ENCODE data around the gene AHRR. TPM values are rescaled to one million over a fixed set of nuclear protein-coding genes. Genes with fewer than 3 reads are reported as not detected.

Gene AHRR
- total RNA-seq, 2 donors from 2014 or later: 0.26 to 0.33 TPM

GRCh38 chr5:477871-478270 lies 156.4 kb downstream of the AHRR start:
- DNase-seq (no peak), ATAC-seq (no peak)
- no peak overlapping the region for H3K27ac ChIP-seq
- WGBS, 2 donors: 50 to 67% methylated on average over 4 to 13 of the region's 13 CpGs
- H3K27me3 ChIP-seq: peaks cover 0 to 38% of the 10 kb centered on the region in 2 donors
- intact Hi-C loops (cut with DNase I): loop anchor here (10.0 kb wide), 1 partner anchor 127 kb away; no protein-coding TSS in a partner anchor
- H3K9me3 ChIP-seq: no peaks in the 10 kb centered on the region
- H3K4me1 ChIP-seq: peaks cover 18% of the 10 kb centered on the region
- no peaks in the 10 kb centered on the region for H3K36me3 ChIP-seq (replicated peaks in 1 of 2; ENCODE audit: insufficient read depth in 1 of 2, low read depth in 2 of 2)
- TF ChIP-seq CTCF (IDR thresholded peaks at IDR 0.05) (no peak), POLR2A (IDR thresholded peaks at IDR 0.05) (no peak)
- H3K4me3 ChIP-seq: no peak overlapping the region

GRCh38 chr5:478369-478981 lies 157.0 kb downstream of the AHRR start:
- H3K27me3 ChIP-seq: peaks cover 0 to 38% of the 10 kb centered on the region in 2 donors
- ATAC-seq (no peak), DNase-seq (no peak)

GRCh38 chr5:478982-479535 lies 157.5 kb downstream of the AHRR start:
- Histone ChIP-seq H3K4me3 (no peak overlapping the region), H3K27me3 (peaks cover 0 to 38% of the 10 kb centered on the region in 2 donors), H3K9me3 (no peaks in the 10 kb centered on the region), H3K36me3 (replicated peaks in 1 of 2; ENCODE audit: insufficient read depth in 1 of 2, low read depth in 2 of 2) (no peaks in the 10 kb centered on the region), H3K27ac (no peak overlapping the region), H3K4me1 (peaks cover 18% of the 10 kb centered on the region)
- TF ChIP-seq CTCF (IDR thresholded peaks at IDR 0.05) (no peak), POLR2A (IDR thresholded peaks at IDR 0.05) (no peak)
- 62 to 79% methylated on average over 10 to 16 of the region's 18 CpGs for WGBS, 2 donors
- ATAC-seq (no peak), DNase-seq (no peak)
- intact Hi-C loops (cut with DNase I): loop anchor here (10.0 kb wide), 1 partner anchor 126 kb away; no protein-coding TSS in a partner anchor

More at GRCh38 chr5:478369-478981, 157.0 kb downstream of the AHRR start:
- no peaks in the 10 kb centered on the region for H3K36me3 ChIP-seq (replicated peaks in 1 of 2; ENCODE audit: insufficient read depth in 1 of 2, low read depth in 2 of 2)
- intact Hi-C loops (cut with DNase I): loop anchor here (10.0 kb wide), 1 partner anchor 126 kb away; no protein-coding TSS in a partner anchor
- H3K27ac ChIP-seq: no peak overlapping the region
- 49 to 100% methylated on average over 1 to 17 of the region's 18 CpGs for WGBS, 2 donors
- peaks cover 18% of the 10 kb centered on the region for H3K4me1 ChIP-seq
- no peaks in the 10 kb centered on the region for H3K9me3 ChIP-seq
- H3K4me3 ChIP-seq: no peak overlapping the region
- no peak for TF ChIP-seq POLR2A (IDR thresholded peaks at IDR 0.05)
- TF ChIP-seq CTCF (IDR thresholded peaks at IDR 0.05): no peak

- no peak for ATAC-seq
Measured at GRCh38 chr5:479566-480319, 158.2 kb downstream of the AHRR start.

More at GRCh38 chr5:479566-480319, 158.2 kb downstream of the AHRR start:
- 63 to 65% methylated on average over 8 to 30 of the region's 34 CpGs for WGBS, 2 donors
- Histone ChIP-seq H3K9me3 (no peaks in the 10 kb centered on the region), H3K27me3 (peaks cover 0 to 38% of the 10 kb centered on the region in 2 donors), H3K4me1 (peaks cover 13% of the 10 kb centered on the region), H3K4me3 (no peak overlapping the region), H3K36me3 (replicated peaks in 1 of 2; ENCODE audit: insufficient read depth in 1 of 2, low read depth in 2 of 2) (no peaks in the 10 kb centered on the region), H3K27ac (no peak overlapping the region)
- DNase-seq: no peak
- intact Hi-C loops (cut with DNase I): loop anchor here (10.0 kb wide), 1 partner anchor 125 kb away; no protein-coding TSS in a partner anchor
- TF ChIP-seq CTCF (IDR thresholded peaks at IDR 0.05): no peak
